ENCODE measurements around the gene FAM216B. TPM values are rescaled to one million over a fixed set of nuclear protein-coding genes. Genes with fewer than 3 reads are reported as not detected.

The FAM216B gene
- polyA plus RNA-seq, 1 of the 3 experiments (the other 2 are of a cell fraction) = not detected

DNA sequence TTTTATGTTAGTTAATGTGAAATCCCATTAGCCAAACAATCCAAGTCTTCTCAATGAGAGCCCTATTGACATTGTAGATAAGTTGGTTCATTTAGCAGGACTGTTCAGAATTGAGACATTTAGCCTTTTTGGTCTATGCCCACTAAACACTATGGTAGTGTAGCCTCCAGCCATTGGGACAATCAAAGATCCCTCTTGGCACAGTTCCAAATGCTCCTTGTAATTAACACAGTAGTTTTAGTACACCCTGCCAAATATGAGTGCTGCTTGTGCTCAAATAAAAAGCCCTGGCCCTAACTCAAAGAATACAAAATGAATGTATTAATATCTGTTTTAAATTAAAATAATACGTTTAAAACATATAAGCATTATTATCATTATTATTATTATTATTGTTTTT is 15.4 kb upstream of the FAM216B start:
- Histone ChIP-seq H4K20me1 (ENCODE audit: insufficient read depth) (no peaks in the 10 kb centered on the region), H3F3A (replicated peaks; ENCODE audit: insufficient read depth) (peaks cover 8% of the 10 kb centered on the region), H3K27me3 (ENCODE audit: insufficient read depth) (no peaks in the 10 kb centered on the region), H3K36me3 (replicated peaks in 1 of 2; ENCODE audit: control insufficient read depth in 1 of 2, insufficient read depth in 2 of 2, low read length in 1 of 2) (no peaks in the 10 kb centered on the region), H3K4me1 (ENCODE audit: control insufficient read depth in 1 of 2, insufficient read depth in 2 of 2, low read depth in 1 of 2, low read length in 1 of 2) (no peaks in the 10 kb centered on the region), H3K9ac (no peak overlapping the region), H3K27ac (ENCODE audit: low read depth in 2 of 2, low read length in 1 of 2) (no peak overlapping the region), H3K79me2 (ENCODE audit: insufficient read depth) (no peaks in the 10 kb centered on the region), H2AFZ (ENCODE audit: low read depth) (no peak overlapping the region), H3K9me3 (no peaks in the 10 kb centered on the region), H3K4me3 (ENCODE audit: low read depth in 2 of 2, low read length in 1 of 2) (no peak overlapping the region), H3K4me2 (no peak overlapping the region), H3K9me2 (no peaks in the 10 kb centered on the region)
- DNase-seq = no peak
- WGBS (ENCODE audit: low lambda C conversion rate) = 56% methylated on average over 1 of the region's 1 CpG
- ChIA-PET CTCF (no interaction called here), POLR2A (no interaction called here)
- TF ChIP-seq TEAD4 (IDR thresholded peaks at IDR 0.05; ENCODE audit: borderline replicate concordance, insufficient read depth) = no peak
- TF ChIP-seq SIN3A (IDR thresholded peaks at IDR 0.05; ENCODE audit: borderline replicate concordance, low read depth, low read length) = no peak
- TF ChIP-seq, protein P1, sequence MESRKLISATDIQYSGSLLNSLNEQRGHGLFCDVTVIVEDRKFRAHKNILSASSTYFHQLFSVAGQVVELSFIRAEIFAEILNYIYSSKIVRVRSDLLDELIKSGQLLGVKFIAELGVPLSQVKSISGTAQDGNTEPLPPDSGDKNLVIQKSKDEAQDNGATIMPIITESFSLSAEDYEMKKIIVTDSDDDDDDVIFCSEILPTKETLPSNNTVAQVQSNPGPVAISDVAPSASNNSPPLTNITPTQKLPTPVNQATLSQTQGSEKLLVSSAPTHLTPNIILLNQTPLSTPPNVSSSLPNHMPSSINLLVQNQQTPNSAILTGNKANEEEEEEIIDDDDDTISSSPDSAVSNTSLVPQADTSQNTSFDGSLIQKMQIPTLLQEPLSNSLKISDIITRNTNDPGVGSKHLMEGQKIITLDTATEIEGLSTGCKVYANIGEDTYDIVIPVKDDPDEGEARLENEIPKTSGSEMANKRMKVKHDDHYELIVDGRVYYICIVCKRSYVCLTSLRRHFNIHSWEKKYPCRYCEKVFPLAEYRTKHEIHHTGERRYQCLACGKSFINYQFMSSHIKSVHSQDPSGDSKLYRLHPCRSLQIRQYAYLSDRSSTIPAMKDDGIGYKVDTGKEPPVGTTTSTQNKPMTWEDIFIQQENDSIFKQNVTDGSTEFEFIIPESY (IDR thresholded peaks at IDR 0.05; ENCODE audit: borderline replicate concordance, low read depth) = no peak
- TF ChIP-seq GABPA (IDR thresholded peaks at IDR 0.05; ENCODE audit: low read depth) = no peak
- TF ChIP-seq YY1 (IDR thresholded peaks at IDR 0.05; ENCODE audit: low read depth) = no peak
- no peak for TF ChIP-seq RAD21 (IDR thresholded peaks at IDR 0.05; ENCODE audit: low read length)
- no peak for TF ChIP-seq EZH2phosphoT487 (IDR thresholded peaks at IDR 0.05; ENCODE audit: borderline replicate concordance, low read depth)

DNA sequence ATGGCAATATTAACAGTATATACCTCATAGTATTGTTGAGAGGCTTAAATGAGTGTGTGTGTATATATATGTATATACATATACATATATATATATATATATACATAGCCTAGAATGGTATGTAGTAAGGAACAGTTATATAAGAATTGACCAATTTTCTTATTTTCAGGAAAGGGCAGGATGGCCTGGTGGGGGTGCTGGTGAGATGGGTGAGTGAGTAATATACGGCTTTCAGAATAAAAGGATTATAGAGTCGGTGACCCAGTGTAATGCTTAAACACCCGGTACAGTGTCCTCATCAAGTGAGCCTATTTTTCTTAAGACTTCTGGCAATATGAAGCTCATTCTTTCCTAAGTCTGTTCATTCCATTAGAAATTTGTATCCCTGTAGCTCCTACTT is 11.7 kb upstream of the FAM216B start:
- Histone ChIP-seq H3K27me3 (ENCODE audit: insufficient read depth) (no peaks in the 10 kb centered on the region), H3K4me1 (ENCODE audit: control insufficient read depth in 1 of 2, insufficient read depth in 2 of 2, low read depth in 1 of 2, low read length in 1 of 2) (no peaks in the 10 kb centered on the region), H3K9ac (no peak overlapping the region), H2AFZ (ENCODE audit: low read depth) (no peak overlapping the region), H3K4me2 (no peak overlapping the region), H3K27ac (ENCODE audit: low read depth in 2 of 2, low read length in 1 of 2) (no peak overlapping the region), H3K9me3 (no peaks in the 10 kb centered on the region), H3K9me2 (no peaks in the 10 kb centered on the region), H3K36me3 (replicated peaks in 1 of 2; ENCODE audit: control insufficient read depth in 1 of 2, insufficient read depth in 2 of 2, low read length in 1 of 2) (no peaks in the 10 kb centered on the region), H3K4me3 (ENCODE audit: low read depth in 2 of 2, low read length in 1 of 2) (no peak overlapping the region), H3K79me2 (ENCODE audit: insufficient read depth) (no peaks in the 10 kb centered on the region), H3F3A (replicated peaks; ENCODE audit: insufficient read depth) (no peaks in the 10 kb centered on the region), H4K20me1 (ENCODE audit: insufficient read depth) (no peaks in the 10 kb centered on the region)
- 91% methylated on average over 3 of the region's 3 CpGs for WGBS (ENCODE audit: low lambda C conversion rate)
- POLR2A ChIA-PET = no interaction called here
- no peak for DNase-seq
- CTCF ChIA-PET = interaction anchor here (1.5 kb wide), 1 partner anchor 47 kb away, joined by 3 read pairs; no protein-coding TSS in a partner anchor
- TF ChIP-seq, protein P2, sequence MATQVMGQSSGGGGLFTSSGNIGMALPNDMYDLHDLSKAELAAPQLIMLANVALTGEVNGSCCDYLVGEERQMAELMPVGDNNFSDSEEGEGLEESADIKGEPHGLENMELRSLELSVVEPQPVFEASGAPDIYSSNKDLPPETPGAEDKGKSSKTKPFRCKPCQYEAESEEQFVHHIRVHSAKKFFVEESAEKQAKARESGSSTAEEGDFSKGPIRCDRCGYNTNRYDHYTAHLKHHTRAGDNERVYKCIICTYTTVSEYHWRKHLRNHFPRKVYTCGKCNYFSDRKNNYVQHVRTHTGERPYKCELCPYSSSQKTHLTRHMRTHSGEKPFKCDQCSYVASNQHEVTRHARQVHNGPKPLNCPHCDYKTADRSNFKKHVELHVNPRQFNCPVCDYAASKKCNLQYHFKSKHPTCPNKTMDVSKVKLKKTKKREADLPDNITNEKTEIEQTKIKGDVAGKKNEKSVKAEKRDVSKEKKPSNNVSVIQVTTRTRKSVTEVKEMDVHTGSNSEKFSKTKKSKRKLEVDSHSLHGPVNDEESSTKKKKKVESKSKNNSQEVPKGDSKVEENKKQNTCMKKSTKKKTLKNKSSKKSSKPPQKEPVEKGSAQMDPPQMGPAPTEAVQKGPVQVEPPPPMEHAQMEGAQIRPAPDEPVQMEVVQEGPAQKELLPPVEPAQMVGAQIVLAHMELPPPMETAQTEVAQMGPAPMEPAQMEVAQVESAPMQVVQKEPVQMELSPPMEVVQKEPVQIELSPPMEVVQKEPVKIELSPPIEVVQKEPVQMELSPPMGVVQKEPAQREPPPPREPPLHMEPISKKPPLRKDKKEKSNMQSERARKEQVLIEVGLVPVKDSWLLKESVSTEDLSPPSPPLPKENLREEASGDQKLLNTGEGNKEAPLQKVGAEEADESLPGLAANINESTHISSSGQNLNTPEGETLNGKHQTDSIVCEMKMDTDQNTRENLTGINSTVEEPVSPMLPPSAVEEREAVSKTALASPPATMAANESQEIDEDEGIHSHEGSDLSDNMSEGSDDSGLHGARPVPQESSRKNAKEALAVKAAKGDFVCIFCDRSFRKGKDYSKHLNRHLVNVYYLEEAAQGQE (IDR thresholded peaks at IDR 0.05; ENCODE audit: low read depth, low read length) = no peak
- TF ChIP-seq EZH2phosphoT487 (IDR thresholded peaks at IDR 0.05; ENCODE audit: borderline replicate concordance, low read depth) (no peak), JUND (IDR thresholded peaks at IDR 0.05) (no peak), NFIC (IDR thresholded peaks at IDR 0.05; ENCODE audit: borderline replicate concordance) (no peak), GATA2 (CRISPR knock-in tag; IDR thresholded peaks at IDR 0.05) (no peak), RCOR1 (IDR thresholded peaks at IDR 0.05; ENCODE audit: low read length) (no peak)
- TF ChIP-seq, protein P1 (IDR thresholded peaks at IDR 0.05; ENCODE audit: borderline replicate concordance, low read depth) = no peak
- TF ChIP-seq, protein P3, sequence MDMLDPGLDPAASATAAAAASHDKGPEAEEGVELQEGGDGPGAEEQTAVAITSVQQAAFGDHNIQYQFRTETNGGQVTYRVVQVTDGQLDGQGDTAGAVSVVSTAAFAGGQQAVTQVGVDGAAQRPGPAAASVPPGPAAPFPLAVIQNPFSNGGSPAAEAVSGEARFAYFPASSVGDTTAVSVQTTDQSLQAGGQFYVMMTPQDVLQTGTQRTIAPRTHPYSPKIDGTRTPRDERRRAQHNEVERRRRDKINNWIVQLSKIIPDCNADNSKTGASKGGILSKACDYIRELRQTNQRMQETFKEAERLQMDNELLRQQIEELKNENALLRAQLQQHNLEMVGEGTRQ (IDR thresholded peaks at IDR 0.05; ENCODE audit: borderline replicate concordance, low read depth, low read length) = no peak
- TF ChIP-seq, protein P4, sequence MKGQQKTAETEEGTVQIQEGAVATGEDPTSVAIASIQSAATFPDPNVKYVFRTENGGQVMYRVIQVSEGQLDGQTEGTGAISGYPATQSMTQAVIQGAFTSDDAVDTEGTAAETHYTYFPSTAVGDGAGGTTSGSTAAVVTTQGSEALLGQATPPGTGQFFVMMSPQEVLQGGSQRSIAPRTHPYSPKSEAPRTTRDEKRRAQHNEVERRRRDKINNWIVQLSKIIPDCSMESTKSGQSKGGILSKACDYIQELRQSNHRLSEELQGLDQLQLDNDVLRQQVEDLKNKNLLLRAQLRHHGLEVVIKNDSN (IDR thresholded peaks at IDR 0.05; ENCODE audit: borderline replicate concordance, low read depth) = no peak
- TF ChIP-seq, protein P5, sequence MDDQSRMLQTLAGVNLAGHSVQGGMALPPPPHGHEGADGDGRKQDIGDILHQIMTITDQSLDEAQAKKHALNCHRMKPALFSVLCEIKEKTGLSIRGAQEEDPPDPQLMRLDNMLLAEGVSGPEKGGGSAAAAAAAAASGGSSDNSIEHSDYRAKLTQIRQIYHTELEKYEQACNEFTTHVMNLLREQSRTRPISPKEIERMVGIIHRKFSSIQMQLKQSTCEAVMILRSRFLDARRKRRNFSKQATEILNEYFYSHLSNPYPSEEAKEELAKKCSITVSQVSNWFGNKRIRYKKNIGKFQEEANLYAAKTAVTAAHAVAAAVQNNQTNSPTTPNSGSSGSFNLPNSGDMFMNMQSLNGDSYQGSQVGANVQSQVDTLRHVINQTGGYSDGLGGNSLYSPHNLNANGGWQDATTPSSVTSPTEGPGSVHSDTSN (IDR thresholded peaks at IDR 0.05) = no peak
